H1 (cell line): Measurements from ENCODE around the gene PLAC1. TPM values are rescaled to one million over a fixed set of nuclear protein-coding genes. Genes with fewer than 3 reads are reported as not detected.

ENCODE experiments used
- CTCF ChIA-PET: fragments of 300-600 bp; sonication (Branson Sonifier 250); formaldehyde crosslinking; loops from one replicate; lab custom pipeline; 2021; ENCODE audit not compliant: partially characterized antibody; lab: Charles Lee
- POLR2A ChIA-PET: fragments of 300-600 bp; sonication (Branson Sonifier 250); formaldehyde crosslinking; loops from one replicate; lab custom pipeline; 2021; ENCODE audit warnings: inconsistent platforms; ENCODE audit not compliant: partially characterized antibody; lab: Charles Lee
- DNase-seq, 2 experiments: peaks; one replicate each; pipeline versions ENCODE4 v3.0.0 to v3.0.0-alpha.2; 2010 to 2022; ENCODE audit warnings: low spot score in 2 of 2, low read depth in 1 of 2, mixed read lengths in 1 of 2
- FAIRE-seq: peaks from 2 replicates; lab custom pipeline; 2011; peaks lifted over from hg19 to GRCh38; lab: Jason Lieb, UNC
- H2AFZ ChIP-seq: 2 replicates; pipeline ENCODE4 v1.8.1; 2012; ENCODE audit warnings: low read length, inconsistent platforms
- H2AK5ac ChIP-seq: 2 replicates; pipeline ENCODE4 v1.6.1; 2013; ENCODE audit warnings: low read depth, low read length
- H2BK120ac ChIP-seq: replicated peaks from 2 replicates; pipeline ENCODE3; 2013; ENCODE audit warnings: low read depth, low read length, inconsistent platforms
- H2BK12ac ChIP-seq: 2 replicates; pipeline ENCODE4 v1.6.1; 2013; ENCODE audit warnings: low read depth, low read length
- H2BK15ac ChIP-seq: 2 replicates; pipeline ENCODE4 v1.6.1; 2013; ENCODE audit warnings: low read length
- H2BK20ac ChIP-seq: 2 replicates; pipeline ENCODE4 v1.6.1; 2013; ENCODE audit warnings: low read length
- H2BK5ac ChIP-seq: 2 replicates; pipeline ENCODE4 v1.6.1; 2013; ENCODE audit warnings: low read depth, low read length
- H3K14ac ChIP-seq: 2 replicates; pipeline ENCODE4 v1.6.1; 2013; ENCODE audit warnings: inconsistent platforms; ENCODE audit not compliant: insufficient read length
- H3K18ac ChIP-seq: 2 replicates; pipeline ENCODE4 v1.6.1; 2013; ENCODE audit warnings: low read length; ENCODE audit errors: extremely low read depth
- H3K23ac ChIP-seq: 2 replicates; pipeline ENCODE4 v1.6.1; 2013; ENCODE audit warnings: inconsistent platforms; ENCODE audit not compliant: insufficient read length
- H3K23me2 ChIP-seq: 2 replicates; pipeline ENCODE4 v1.6.1; 2013; ENCODE audit warnings: low read depth, low read length
- H3K27ac ChIP-seq: 2 replicates; pipeline ENCODE4 v1.6.1; 2011; ENCODE audit warnings: low read depth, low read length, inconsistent platforms
- H3K27me3 ChIP-seq, 4 experiments: replicated peaks in 1 of 4; 1 replicate in 1 of 4; 2 replicates in 3 of 4; pipeline versions ENCODE4 v1.6.1 to v1.8.1; 2011 to 2013; ENCODE audit warnings: low read length in 3 of 4, mild to moderate bottlenecking in 3 of 4, inconsistent platforms in 2 of 4, mixed read lengths in 2 of 4, moderate library complexity in 1 of 4; ENCODE audit not compliant: control insufficient read depth in 3 of 4, insufficient read depth in 3 of 4; ENCODE audit errors: extremely low read depth in 1 of 4
- H3K36me3 ChIP-seq, 4 experiments: 2 replicates each; pipeline versions ENCODE4 v1.6.1 to v1.8.1; 2011 to 2013; ENCODE audit warnings: mild to moderate bottlenecking in 4 of 4, low read length in 3 of 4, moderate library complexity in 2 of 4, control low read depth in 1 of 4, inconsistent platforms in 1 of 4; ENCODE audit not compliant: insufficient read depth in 4 of 4, control insufficient read depth in 2 of 4
- H3K4ac ChIP-seq: replicated peaks from 2 replicates; pipeline ENCODE3; 2013; ENCODE audit warnings: low read length, low read depth, mixed read lengths, inconsistent platforms; ENCODE audit not compliant: insufficient read length
- H3K4me1 ChIP-seq, 4 experiments: replicated peaks in 1 of 4; 1 replicate in 1 of 4; 2 replicates in 3 of 4; pipeline versions ENCODE4 v1.6.1 to v1.8.1; 2011 to 2013; ENCODE audit warnings: low read length in 3 of 4, inconsistent platforms in 2 of 4, mixed read lengths in 1 of 4; ENCODE audit not compliant: insufficient read depth in 4 of 4, control insufficient read depth in 3 of 4
- H3K4me2 ChIP-seq, 2 experiments: 2 replicates each; pipeline versions ENCODE4 v1.6.1 to v1.8.1; 2011 to 2013; ENCODE audit warnings: low read depth in 2 of 2, low read length in 2 of 2, control low read depth in 1 of 2, inconsistent platforms in 1 of 2, mild to moderate bottlenecking in 1 of 2; ENCODE audit not compliant: insufficient read depth in 1 of 2
- H3K4me3 ChIP-seq, 4 experiments: fragments of 200-600, 300-600 bp in 1 of 4; sonication (generic), shearing (Covaris generic), sonication (Bioruptor Twin) in 1 of 4; 2 replicates each; pipeline versions ENCODE4 v1.5.1 to v1.8.1; 2011 to 2016; ENCODE audit warnings: low read length in 4 of 4, low read depth in 3 of 4, control low read depth in 2 of 4, inconsistent platforms in 2 of 4, mild to moderate bottlenecking in 2 of 4, mixed read lengths in 1 of 4, moderate library complexity in 1 of 4; ENCODE audit not compliant: insufficient read depth in 2 of 4; ENCODE audit errors: extremely low read depth in 1 of 4
- H3K56ac ChIP-seq: replicated peaks from 2 replicates; pipeline ENCODE3; 2013; ENCODE audit warnings: low read depth, mild to moderate bottlenecking, mixed read lengths, low read length, inconsistent platforms; ENCODE audit not compliant: insufficient read length
- H3K79me1 ChIP-seq: 2 replicates; pipeline ENCODE4 v1.6.1; 2013; ENCODE audit warnings: low read depth, low read length, control low read depth
- H3K79me2 ChIP-seq, 2 experiments: 2 replicates each; pipeline versions ENCODE4 v1.6.1 to v1.8.1; 2012 to 2013; ENCODE audit warnings: low read length in 2 of 2, mild to moderate bottlenecking in 2 of 2, inconsistent platforms in 1 of 2; ENCODE audit not compliant: insufficient read depth in 2 of 2, control insufficient read depth in 1 of 2
- H3K9ac ChIP-seq, 4 experiments: replicated peaks in 1 of 4; 1 replicate in 1 of 4; 2 replicates in 3 of 4; pipeline versions ENCODE4 v1.6.1 to v1.8.1; 2011 to 2013; ENCODE audit warnings: low read depth in 3 of 4, low read length in 3 of 4, control low read depth in 2 of 4, mild to moderate bottlenecking in 2 of 4, moderate library complexity in 2 of 4, inconsistent platforms in 1 of 4; ENCODE audit errors: extremely low read depth in 1 of 4
- H3K9me3 ChIP-seq, 2 experiments: 2 replicates each; pipeline versions ENCODE4 v1.6.1 to v1.8.1; 2012 to 2013; ENCODE audit warnings: mild to moderate bottlenecking in 2 of 2, moderate library complexity in 2 of 2, control low read depth in 1 of 2, inconsistent platforms in 1 of 2, low read depth in 1 of 2, low read length in 1 of 2, mixed read lengths in 1 of 2; ENCODE audit not compliant: insufficient read depth in 2 of 2
- H4K20me1 ChIP-seq, 2 experiments: replicated peaks in 1 of 2; 2 replicates each; pipeline versions ENCODE3 to v1.8.1; 2011 to 2013; ENCODE audit warnings: inconsistent platforms in 2 of 2, low read length in 2 of 2, mild to moderate bottlenecking in 1 of 2; ENCODE audit not compliant: insufficient read depth in 2 of 2, control insufficient read depth in 1 of 2
- H4K5ac ChIP-seq: 2 replicates; pipeline ENCODE4 v1.6.1; 2013; ENCODE audit warnings: low read length, low read depth, mixed read lengths, inconsistent platforms; ENCODE audit not compliant: insufficient read length
- H4K8ac ChIP-seq: 2 replicates; pipeline ENCODE4 v1.8.0; 2013; ENCODE audit warnings: mild to moderate bottlenecking, moderate library complexity, low read length, inconsistent platforms; ENCODE audit not compliant: insufficient read depth; ENCODE audit errors: extremely low read depth
- H4K91ac ChIP-seq: replicated peaks from 2 replicates; pipeline ENCODE3; 2013; ENCODE audit warnings: low read length, mixed read lengths, inconsistent platforms; ENCODE audit not compliant: insufficient read length
- BRCA1 ChIP-seq: IDR thresholded peaks from 2 replicates; pipeline ENCODE4 v1.6.1; 2012; ENCODE audit warnings: low read depth, low read length, improper control_type of control experiment
- CBX5 ChIP-seq: fragments of 300-800, 300-1000 bp; sonication (generic); IDR thresholded peaks from 2 replicates; pipeline ENCODE4 v1.7.1; 2016; ENCODE audit warnings: antibody characterized with exemption, low read length, low read depth
- CEBPB ChIP-seq: IDR thresholded peaks from 2 replicates; pipeline ENCODE4 v1.6.1; 2012; ENCODE audit warnings: low read depth, low read length
- CHD1 ChIP-seq: IDR thresholded peaks from 2 replicates; pipeline ENCODE4 v1.6.1; 2012; ENCODE audit warnings: low read depth, low read length, improper control_type of control experiment
- GABPA ChIP-seq: IDR thresholded peaks from 2 replicates; pipeline ENCODE4 v1.6.1; 2011; ENCODE audit warnings: mild to moderate bottlenecking, low read length, moderate library complexity, borderline replicate concordance; ENCODE audit not compliant: insufficient read depth
- KDM1A ChIP-seq: fragments of 200-600, 300-600 bp; sonication (generic); IDR thresholded peaks from 2 replicates; pipeline ENCODE4 v1.7.1; 2016; ENCODE audit warnings: mild to moderate bottlenecking, low read length, borderline replicate concordance
- KDM4A ChIP-seq: IDR thresholded peaks from one replicate; pipeline ENCODE4 v1.7.1; 2012; ENCODE audit warnings: low read depth, mild to moderate bottlenecking, moderate library complexity, low read length, inconsistent platforms; ENCODE audit not compliant: severe bottlenecking
- MAX ChIP-seq: IDR thresholded peaks from 2 replicates; pipeline ENCODE4 v1.6.1; 2012; ENCODE audit warnings: inconsistent platforms
- POLR2AphosphoS5 ChIP-seq: IDR thresholded peaks from 2 replicates; pipeline ENCODE4 v1.6.1; 2011; ENCODE audit warnings: low read depth, low read length
- RXRA ChIP-seq: IDR thresholded peaks from 2 replicates; pipeline ENCODE4 v1.6.1; 2011; ENCODE audit warnings: low read depth, mild to moderate bottlenecking, low read length, moderate library complexity; ENCODE audit not compliant: insufficient read depth
- SP1 ChIP-seq: IDR thresholded peaks from 2 replicates; pipeline ENCODE4 v1.6.1; 2011; ENCODE audit warnings: low read depth, low read length
- SP2 ChIP-seq: IDR thresholded peaks from 2 replicates; pipeline ENCODE4 v1.6.1; 2012; ENCODE audit warnings: mild to moderate bottlenecking, low read length, inconsistent platforms
- SP4 ChIP-seq: IDR thresholded peaks from 2 replicates; pipeline ENCODE4 v1.6.1; 2012; ENCODE audit warnings: low read length, inconsistent platforms
- TBP ChIP-seq: IDR thresholded peaks from 2 replicates; pipeline ENCODE4 v1.6.1; 2011; ENCODE audit warnings: low read depth, low read length, improper control_type of control experiment
- WGBS, 2 experiments: shearing (Covaris generic) in 1 of 2; methylation state at CpG; one replicate each; pipeline versions ENCODE4 v1.1.6 to v1.1.7; 2013 to 2015; ENCODE audit warnings: low lambda C conversion rate in 2 of 2, mixed read lengths in 2 of 2, inconsistent platforms in 1 of 2, low coverage in 1 of 2, missing lambda C conversion rate in 1 of 2; ENCODE audit not compliant: insufficient replicate concordance in 2 of 2, insufficient coverage in 1 of 2, insufficient read length in 1 of 2; ENCODE audit errors: extremely low coverage in 1 of 2, missing lambda C conversion rate in 1 of 2; 5-methylcytosine and 5-hydroxymethylcytosine counted together
- polyA plus RNA-seq, 7 experiments: library from polyadenylated mRNA; depleted of rRNA in 3 of 7; stranded (reverse) in 5 of 7; unstranded in 2 of 7; fragments of >200 nt in 5 of 7; fragments of 200-250 nt in 2 of 7; gene quantifications; 1 replicate in 5 of 7; 2 replicates in 1 of 7; 4 replicates in 1 of 7; pipeline versions ENCODE4 v1.2.1 to v1.2.3, GENCODE V29; 2011 to 2013; ENCODE audit warnings: missing spikeins in 2 of 7, mixed read lengths in 2 of 7
- total RNA-seq: library from RNA; stranded (reverse); fragmentation: NEBNext Ultra II Directional; extraction: Animal tissue kit (Norgen Biotek cat#: 25700); gene quantifications from 2 replicates; pipeline ENCODE4 v1.2.1, GENCODE V29; 2021

The PLAC1 gene
- total and polyA plus RNA-seq, 2 of the 8 experiments (the other 6 are each of a cell fraction or from before 2014, with no cell fraction given) = 1.8 TPM; not detected in 1

- no peaks in the 10 kb centered on the region for H3K36me3 ChIP-seq
- H3K14ac ChIP-seq = no peak overlapping the region
- H3K4ac ChIP-seq = no peak overlapping the region
- POLR2A ChIA-PET = no interaction called here
- WGBS, 2 experiments = 83% methylated on average over 1 of the region's 1 CpG; no CpG with 5 or more reads in 1 of the 2 experiments
- no peaks in the 10 kb centered on the region for H3K79me1 ChIP-seq
- no peak overlapping the region for H3K9ac ChIP-seq
- no peak overlapping the region for H3K18ac ChIP-seq
- CTCF ChIA-PET = interaction anchor here (1.3 kb wide), 1 partner anchor 12 kb away, joined by 3 read pairs; no protein-coding TSS in a partner anchor
- H2BK5ac ChIP-seq = no peak overlapping the region
- no peak overlapping the region for H2AK5ac ChIP-seq
- no peaks in the 10 kb centered on the region for H3K9me3 ChIP-seq
- no peak overlapping the region for H2BK20ac ChIP-seq
- H2BK120ac ChIP-seq = no peak overlapping the region
- H3K4me1 ChIP-seq = no peaks in the 10 kb centered on the region
- H4K20me1 ChIP-seq = no peaks in the 10 kb centered on the region
- DNase-seq = no peak
- no peak overlapping the region for H4K91ac ChIP-seq
- no peaks in the 10 kb centered on the region for H3K27me3 ChIP-seq
- no peak overlapping the region for H4K5ac ChIP-seq
- no peak overlapping the region for H3K23ac ChIP-seq
- H4K8ac ChIP-seq = no peak overlapping the region
- no peak overlapping the region for H2BK15ac ChIP-seq
- H2AFZ ChIP-seq = no peak overlapping the region
- H3K4me3 ChIP-seq = no peak overlapping the region
- FAIRE-seq = no peak
- no peaks in the 10 kb centered on the region for H3K79me2 ChIP-seq
- no peak overlapping the region for H2BK12ac ChIP-seq
- no peaks in the 10 kb centered on the region for H3K23me2 ChIP-seq
- TF ChIP-seq SP1 (no peak), TBP (no peak), SP2 (no peak), GABPA (no peak), CHD1 (no peak), RXRA (no peak), POLR2AphosphoS5 (no peak), CBX5 (no peak), BRCA1 (no peak), SP4 (no peak), KDM4A (no peak), KDM1A (no peak), MAX (no peak), CEBPB (no peak)
- no peak overlapping the region for H3K4me2 ChIP-seq
- no peak overlapping the region for H3K56ac ChIP-seq
- H3K27ac ChIP-seq = no peak overlapping the region
Measured at GRCh38 chrX:134628663-134629062, 29.6 kb downstream of the PLAC1 start.
